CD4-positive, alpha-beta T cell treated with Interleukin-2 at 100 ng/mL for 4 hours (primary cell): ENCODE measurements around the gene RASAL1.

Source experiments
- DNase-seq: peaks from one replicate; pipeline ENCODE4 v3.0.0-alpha.2; 2020; ENCODE audit warnings: low spot score

RASAL1 gene

GRCh38 chr12:113162102-113163029, 26.8 kb upstream of the RASAL1 start:
- DNase-seq: no peak

- DNase-seq: no peak
Measured at GRCh38 chr12:113161415-113162016, 26.0 kb upstream of the RASAL1 start.

GRCh38 chr12:113159937-113160336, 24.4 kb upstream of the RASAL1 start:
- DNase-seq: no peak

GRCh38 chr12:113158439-113159203, 23.1 kb upstream of the RASAL1 start:
- no peak for DNase-seq

GRCh38 chr12:113157218-113157859, 21.8 kb upstream of the RASAL1 start:
- DNase-seq: no peak

- DNase-seq: no peak
Measured at GRCh38 chr12:113155646-113156045, 20.1 kb upstream of the RASAL1 start.

- no peak for DNase-seq
Measured at GRCh38 chr12:113155060-113155459, 19.5 kb upstream of the RASAL1 start.

GRCh38 chr12:113154351-113154973, 18.9 kb upstream of the RASAL1 start:
- no peak for DNase-seq

GRCh38 chr12:113152835-113153814, 17.6 kb upstream of the RASAL1 start:
- DNase-seq: peak; percentile 48

- DNase-seq: no peak
Measured at GRCh38 chr12:113152196-113152834, 16.8 kb upstream of the RASAL1 start.

GRCh38 chr12:113151655-113152054, 16.1 kb upstream of the RASAL1 start:
- no peak for DNase-seq

GRCh38 chr12:113149361-113150150, 14.0 kb upstream of the RASAL1 start, which contains the start of gene CFAP73:
CFAP73 (plus strand) TSS chr12:113149724; CDS start chr12:113149858, 134 bp downstream.
- DNase-seq: no peak

GRCh38 chr12:113146999-113147398, 11.4 kb upstream of the RASAL1 start:
- no peak for DNase-seq

GRCh38 chr12:113145720-113146551, 10.4 kb upstream of the RASAL1 start:
- DNase-seq: no peak

- DNase-seq: no peak
Measured at GRCh38 chr12:113144806-113145205, 9.2 kb upstream of the RASAL1 start.

GRCh38 chr12:113143959-113144358, 8.4 kb upstream of the RASAL1 start:
- no peak for DNase-seq

GRCh38 chr12:113142886-113143332, 7.3 kb upstream of the RASAL1 start:
- DNase-seq: no peak
